Fibroblast of mammary gland (primary cell): ENCODE measurements around the gene BCL2L15.

Source experiments
- DNase-seq: peaks from one replicate; pipeline ENCODE4 v3.0.0-alpha.2; 2010; ENCODE audit warnings: low read depth
- H3K4me3 ChIP-seq: 2 replicates; pipeline ENCODE4 v1.5.1; 2011; ENCODE audit warnings: low read depth, mild to moderate bottlenecking, low read length, moderate library complexity; ENCODE audit not compliant: control insufficient read depth
- TF ChIP-seq, protein P1 (sequence below): conservative IDR thresholded peaks from 2 replicates; pipeline ENCODE4 v1.5.1; 2011; ENCODE audit warnings: low read depth, low read length, inconsistent platforms; ENCODE audit not compliant: control insufficient read depth, insufficient read depth

Gene BCL2L15

DNA sequence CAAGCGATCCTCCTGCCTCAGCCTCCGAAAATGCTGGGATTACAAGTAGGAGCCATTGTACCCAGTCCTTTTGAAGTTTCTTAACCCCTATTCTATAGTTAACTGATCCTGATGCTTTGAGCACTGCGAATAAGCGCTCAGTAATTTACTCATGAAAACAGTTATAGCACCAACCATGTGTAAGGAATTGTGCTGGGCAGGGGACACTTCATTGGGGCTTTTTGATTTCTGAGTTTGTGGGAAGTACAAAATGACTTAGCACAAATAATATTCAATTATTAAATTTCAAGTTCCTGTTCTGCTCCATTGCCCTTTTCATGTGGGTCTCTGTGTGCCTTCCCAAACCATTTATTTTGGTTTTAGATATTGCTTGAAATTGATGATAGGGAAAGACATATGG, 35.6 kb upstream of the BCL2L15 start:
- H3K4me3 ChIP-seq = no peak overlapping the region
- DNase-seq = no peak
- TF ChIP-seq, protein P1, sequence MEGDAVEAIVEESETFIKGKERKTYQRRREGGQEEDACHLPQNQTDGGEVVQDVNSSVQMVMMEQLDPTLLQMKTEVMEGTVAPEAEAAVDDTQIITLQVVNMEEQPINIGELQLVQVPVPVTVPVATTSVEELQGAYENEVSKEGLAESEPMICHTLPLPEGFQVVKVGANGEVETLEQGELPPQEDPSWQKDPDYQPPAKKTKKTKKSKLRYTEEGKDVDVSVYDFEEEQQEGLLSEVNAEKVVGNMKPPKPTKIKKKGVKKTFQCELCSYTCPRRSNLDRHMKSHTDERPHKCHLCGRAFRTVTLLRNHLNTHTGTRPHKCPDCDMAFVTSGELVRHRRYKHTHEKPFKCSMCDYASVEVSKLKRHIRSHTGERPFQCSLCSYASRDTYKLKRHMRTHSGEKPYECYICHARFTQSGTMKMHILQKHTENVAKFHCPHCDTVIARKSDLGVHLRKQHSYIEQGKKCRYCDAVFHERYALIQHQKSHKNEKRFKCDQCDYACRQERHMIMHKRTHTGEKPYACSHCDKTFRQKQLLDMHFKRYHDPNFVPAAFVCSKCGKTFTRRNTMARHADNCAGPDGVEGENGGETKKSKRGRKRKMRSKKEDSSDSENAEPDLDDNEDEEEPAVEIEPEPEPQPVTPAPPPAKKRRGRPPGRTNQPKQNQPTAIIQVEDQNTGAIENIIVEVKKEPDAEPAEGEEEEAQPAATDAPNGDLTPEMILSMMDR = no peak

DNA sequence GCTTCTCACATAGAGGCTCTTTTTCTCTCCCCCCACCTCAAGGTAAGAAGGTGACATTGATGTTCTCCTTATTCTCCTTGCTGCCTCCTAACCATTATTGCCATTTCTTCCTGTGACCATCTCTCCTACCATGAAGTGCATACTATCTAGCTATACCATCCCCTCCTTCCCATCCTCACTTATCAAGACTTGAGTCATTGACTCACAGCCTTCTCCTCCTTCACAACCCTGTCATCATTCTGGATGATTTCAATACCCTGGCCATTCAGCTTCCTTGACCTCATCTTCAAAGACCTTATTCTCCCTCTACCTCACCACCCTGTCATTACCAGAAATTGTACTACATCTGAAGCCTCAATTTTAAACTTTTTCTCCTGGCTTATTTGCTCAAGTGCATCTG, 30.9 kb upstream of the BCL2L15 start:
- no peak for DNase-seq
- TF ChIP-seq, protein P1 = no peak
- no peak overlapping the region for H3K4me3 ChIP-seq

DNA sequence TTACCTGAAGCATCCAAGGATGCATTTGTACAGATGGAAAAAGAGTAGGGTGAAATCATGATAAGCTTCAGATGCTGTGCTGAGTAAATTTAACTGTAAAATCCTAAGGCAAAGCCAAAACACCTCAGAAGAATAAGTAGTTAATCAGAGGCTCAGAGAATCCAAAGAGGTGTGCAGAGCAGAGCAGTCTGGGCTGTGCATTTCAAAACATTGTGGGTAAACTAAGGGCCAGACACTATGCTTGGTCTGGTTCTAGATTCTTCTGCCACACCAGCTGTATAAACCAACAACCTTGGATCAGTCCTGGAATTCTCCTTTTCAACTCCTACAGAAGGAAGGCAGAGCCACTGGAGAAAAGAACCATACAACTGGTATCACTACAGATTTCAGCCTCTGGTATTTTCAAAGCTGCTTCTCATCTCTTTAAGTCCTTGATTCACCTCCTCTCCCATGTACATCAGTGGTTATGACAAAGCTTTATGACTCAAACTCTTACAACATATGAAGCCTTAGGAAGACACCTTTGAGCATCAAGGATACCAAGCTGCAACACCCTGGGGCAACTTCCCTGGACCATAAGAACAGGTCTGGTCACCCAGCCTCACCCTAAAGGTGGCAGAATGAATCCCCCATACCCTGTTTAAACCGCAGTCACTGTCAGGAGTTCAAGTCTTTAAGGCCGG, 30.2 kb upstream of the BCL2L15 start:
- H3K4me3 ChIP-seq = no peak overlapping the region
- DNase-seq = peak; percentile 80
- TF ChIP-seq, protein P1 = no peak

DNA sequence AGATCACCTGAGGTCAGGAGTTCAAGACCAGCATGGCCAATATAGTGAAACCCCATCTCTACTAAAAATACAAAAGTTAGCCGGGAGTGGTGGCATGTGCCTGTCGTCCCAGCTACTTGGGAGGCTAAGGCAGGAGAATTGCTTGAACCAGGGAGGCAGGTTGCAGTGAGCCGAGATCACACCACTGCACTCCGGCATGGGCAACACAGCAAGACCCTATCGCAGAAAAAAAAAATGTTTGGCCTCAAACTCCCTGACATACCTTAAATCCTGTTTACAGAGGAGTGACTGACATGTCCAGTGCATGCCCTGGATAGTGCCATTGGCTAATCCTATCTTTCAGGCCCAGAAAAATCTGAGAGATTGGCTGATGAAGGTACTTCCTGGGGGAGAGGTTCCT, 29.6 kb upstream of the BCL2L15 start:
- TF ChIP-seq, protein P1 = no peak
- no peak overlapping the region for H3K4me3 ChIP-seq
- no peak for DNase-seq

DNA sequence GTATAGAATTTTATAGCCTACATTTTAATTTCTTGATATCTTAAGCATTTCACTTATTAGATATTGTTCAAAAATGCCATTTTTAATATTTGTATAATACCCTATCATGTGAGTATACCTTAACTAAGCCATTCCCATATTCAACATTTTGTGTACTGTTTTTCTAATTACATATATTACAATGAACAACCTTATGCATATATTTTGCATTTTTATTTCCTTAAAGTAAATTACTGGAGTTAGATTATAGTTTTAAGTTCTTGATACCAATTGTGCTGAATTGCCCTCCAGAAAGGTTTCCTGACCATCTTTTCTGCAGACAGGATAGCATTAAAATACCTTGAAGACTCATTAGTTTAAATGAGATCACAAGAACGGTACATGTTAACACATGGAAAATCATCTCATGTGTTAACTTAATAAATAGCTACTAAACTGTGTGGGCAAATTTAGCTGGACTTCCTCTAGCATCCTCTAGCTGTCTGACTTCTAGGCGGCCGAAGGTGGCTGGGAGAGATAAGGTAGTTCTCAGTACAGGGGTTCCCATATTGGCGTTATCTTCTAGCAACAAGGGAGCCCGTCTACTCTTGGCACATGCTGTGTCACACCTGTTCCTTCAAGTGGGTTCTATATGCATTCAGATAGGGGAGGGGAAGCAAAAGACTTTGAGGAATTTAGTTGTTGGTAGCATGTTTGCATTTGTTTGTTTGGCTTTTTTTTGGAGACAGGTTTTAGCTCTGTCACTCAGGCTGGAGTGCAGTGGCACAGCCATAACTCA, 26.7 kb upstream of the BCL2L15 start:
- no peak overlapping the region for H3K4me3 ChIP-seq
- no peak for DNase-seq
- TF ChIP-seq, protein P1 = no peak

DNA sequence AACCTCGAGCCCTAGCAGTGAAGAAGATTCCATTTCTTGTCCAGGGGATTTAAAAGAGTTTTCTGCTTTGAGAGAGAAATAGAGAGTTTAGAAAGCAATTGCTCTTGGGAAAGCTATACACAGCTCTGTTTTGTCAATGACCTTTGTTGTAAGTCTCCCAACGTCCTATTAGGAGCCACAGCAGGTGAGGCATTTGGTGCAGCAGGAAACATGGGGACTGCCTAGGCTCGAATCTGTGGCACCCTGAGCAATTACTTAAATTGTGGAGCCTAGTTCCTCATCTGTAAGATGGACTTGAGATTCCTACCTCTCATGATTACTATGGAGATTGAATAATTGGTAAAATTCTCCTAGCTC, 25.9 kb upstream of the BCL2L15 start:
- TF ChIP-seq, protein P1 = no peak
- no peak overlapping the region for H3K4me3 ChIP-seq
- no peak for DNase-seq
